Keratinocyte (primary cell): Measurements from ENCODE around the gene ERC2. TPM values are rescaled to one million over a fixed set of nuclear protein-coding genes. Genes with fewer than 3 reads are reported as not detected.
A peak's percentile ranks its signal among the peaks of the same experiment; 100 is the strongest.

Experiments
- DNase-seq: peaks from one replicate; pipeline ENCODE4 v3.0.0-alpha.2; 2011; ENCODE audit warnings: low read depth, missing footprints, low spot score
- FAIRE-seq: peaks from 2 replicates; lab custom pipeline; 2011; peaks lifted over from hg19 to GRCh38; lab: Jason Lieb, UNC
- H2AFZ ChIP-seq: 2 replicates; pipeline ENCODE4 v1.6.0; 2012; ENCODE audit warnings: low read length, control low read depth, inconsistent platforms; ENCODE audit not compliant: control insufficient read depth
- H3K27ac ChIP-seq: 2 replicates; pipeline ENCODE4 v1.5.1; 2011; ENCODE audit warnings: low read length; ENCODE audit not compliant: control insufficient read depth, insufficient read depth
- H3K27me3 ChIP-seq: 3 replicates; pipeline ENCODE4 v1.6.0; 2011; ENCODE audit warnings: low read length; ENCODE audit not compliant: control insufficient read depth, insufficient read depth; ENCODE audit errors: extremely low read depth
- H3K36me3 ChIP-seq, 2 experiments: 2 replicates in 1 of 2; 3 replicates in 1 of 2; pipeline ENCODE4 v1.5.1; 2011; ENCODE audit warnings: low read length in 2 of 2, mild to moderate bottlenecking in 1 of 2; ENCODE audit not compliant: control insufficient read depth in 2 of 2, insufficient read depth in 2 of 2; ENCODE audit errors: extremely low read depth in 1 of 2
- H3K4me1 ChIP-seq: 3 replicates; pipeline ENCODE4 v1.5.1; 2011; ENCODE audit warnings: low read length; ENCODE audit not compliant: control insufficient read depth, insufficient read depth; ENCODE audit errors: extremely low read depth
- H3K4me2 ChIP-seq: 3 replicates; pipeline ENCODE4 v1.6.0; 2011; ENCODE audit warnings: low read depth, low read length; ENCODE audit not compliant: control insufficient read depth, insufficient read depth; ENCODE audit errors: extremely low read depth
- H3K4me3 ChIP-seq, 3 experiments: fragments of 200-600 bp in 1 of 3; sonication (generic) in 1 of 3; 2 replicates in 2 of 3; 3 replicates in 1 of 3; pipeline ENCODE4 v1.5.1; 2011 to 2016; ENCODE audit warnings: low read length in 3 of 3, mild to moderate bottlenecking in 3 of 3, control low read depth in 2 of 3, inconsistent platforms in 1 of 3, low read depth in 1 of 3, mixed read lengths in 1 of 3, mixed run types in 1 of 3, moderate library complexity in 1 of 3; ENCODE audit not compliant: control insufficient read depth in 2 of 3, insufficient read depth in 2 of 3; ENCODE audit errors: extremely low read depth in 1 of 3
- H3K79me2 ChIP-seq: 2 replicates; pipeline ENCODE4 v1.6.0; 2012; ENCODE audit warnings: low read length; ENCODE audit not compliant: control insufficient read depth, insufficient read depth
- H3K9ac ChIP-seq: 3 replicates; pipeline ENCODE4 v1.6.0; 2011; ENCODE audit warnings: low read length; ENCODE audit not compliant: control insufficient read depth, insufficient read depth; ENCODE audit errors: extremely low read depth
- H3K9me1 ChIP-seq: 3 replicates; pipeline ENCODE4 v1.6.0; 2011; ENCODE audit warnings: low read length; ENCODE audit not compliant: control insufficient read depth, insufficient read depth; ENCODE audit errors: extremely low read depth
- H3K9me3 ChIP-seq: 2 replicates; pipeline ENCODE4 v1.5.1; 2012; ENCODE audit warnings: low read depth, low read length; ENCODE audit not compliant: control insufficient read depth
- H4K20me1 ChIP-seq: 3 replicates; pipeline ENCODE4 v1.6.0; 2011; ENCODE audit warnings: low read length; ENCODE audit not compliant: control insufficient read depth, insufficient read depth; ENCODE audit errors: extremely low read depth
- CTCF ChIP-seq, 3 experiments: IDR thresholded peaks in 1 of 3; conservative IDR thresholded peaks in 1 of 3; optimal IDR thresholded peaks in 1 of 3; 2 replicates in 2 of 3; 3 replicates in 1 of 3; pipeline versions ENCODE3 to v1.5.1; 2011; ENCODE audit warnings: low read length in 3 of 3, mild to moderate bottlenecking in 3 of 3, moderate library complexity in 2 of 3, control low read depth in 1 of 3, inconsistent platforms in 1 of 3; ENCODE audit not compliant: insufficient read depth in 2 of 3; ENCODE audit errors: extremely low read depth in 1 of 3
- EZH2 ChIP-seq: IDR thresholded peaks from one replicate; pipeline ENCODE4 v1.6.1; 2012; ENCODE audit warnings: inconsistent platforms, mild to moderate bottlenecking, low read length, moderate library complexity
- dilution Hi-C: fragments of 300-500 bp; cut with MboI; formaldehyde crosslinking; loops from one replicate; pipeline ENCODE4 v1.7.0; 2020; ENCODE audit warnings: low sequenced_read_pairs; ENCODE audit not compliant: extremely low pct_ligation_motif_present
- polyA plus RNA-seq, 5 experiments: library from polyadenylated mRNA; depleted of rRNA in 3 of 5; stranded (reverse) in 3 of 5; stranded (forward) in 1 of 5; unstranded in 1 of 5; fragments of >200 nt; gene quantifications; 1 replicate in 1 of 5; 2 replicates in 3 of 5; 3 replicates in 1 of 5; pipeline versions ENCODE4 v1.2.1 to v1.2.3, GENCODE V29; 2011 to 2012; ENCODE audit warnings: missing spikeins in 2 of 5, low read depth in 1 of 5, low replicate concordance in 1 of 5

ERC2 gene
- polyA plus RNA-seq, 1 donor (not counting 4 experiments of a cell fraction or from before 2014, with no cell fraction given), result 0.08 TPM

GRCh38 chr3:56121716-56122115 is 346.6 kb downstream of the ERC2 start:
- Histone ChIP-seq H3K27me3 (no peaks in the 10 kb centered on the region), H3K4me3 (no peak overlapping the region), H2AFZ (no peak overlapping the region), H3K4me1 (peaks cover 7% of the 10 kb centered on the region), H4K20me1 (no peaks in the 10 kb centered on the region), H3K9me1 (no peaks in the 10 kb centered on the region), H3K9me3 (no peaks in the 10 kb centered on the region), H3K79me2 (no peaks in the 10 kb centered on the region), H3K9ac (no peak overlapping the region), H3K4me2 (no peak overlapping the region), H3K36me3 (no peaks in the 10 kb centered on the region), H3K27ac (no peak overlapping the region)
- FAIRE-seq (no peak), DNase-seq (no peak)
- TF ChIP-seq EZH2 (no peak), CTCF (optimal IDR thresholded peaks at IDR 0.05 in 1 of 3, IDR thresholded peaks at IDR 0.05 in 1 of 3, conservative IDR thresholded peaks at IDR 0.05 in 1 of 3; ENCODE audit: extremely low read depth in 1 of 3, insufficient read depth in 2 of 3, low read length in 3 of 3) (no peak)
- dilution Hi-C loops, result no loop called here

GRCh38 chr3:56119575-56120349 is 348.5 kb downstream of the ERC2 start:
- DNase-seq (no peak), FAIRE-seq (peak; percentile 51)
- Histone ChIP-seq H3K27ac (no peak overlapping the region), H3K4me3 (no peak overlapping the region), H3K27me3 (no peaks in the 10 kb centered on the region), H3K9me1 (no peaks in the 10 kb centered on the region), H2AFZ (no peak overlapping the region), H3K36me3 (no peaks in the 10 kb centered on the region), H3K9ac (no peak overlapping the region), H3K9me3 (peaks cover 3% of the 10 kb centered on the region), H3K4me1 (peaks cover 3% of the 10 kb centered on the region), H3K79me2 (no peaks in the 10 kb centered on the region), H3K4me2 (no peak overlapping the region), H4K20me1 (no peaks in the 10 kb centered on the region)
- dilution Hi-C loops, result no loop called here
- TF ChIP-seq EZH2 (no peak), CTCF (optimal IDR thresholded peaks at IDR 0.05 in 1 of 3, IDR thresholded peaks at IDR 0.05 in 1 of 3, conservative IDR thresholded peaks at IDR 0.05 in 1 of 3; ENCODE audit: extremely low read depth in 1 of 3, insufficient read depth in 2 of 3, low read length in 3 of 3) (no peak)
